Mesenchymal stem cell (in vitro differentiated cells and primary cell): ENCODE measurements around the gene ACP3.

ENCODE experiments used
- DNase-seq: peaks from one replicate; pipeline ENCODE4 v3.0.0-alpha.2; 2013
- H2AFZ ChIP-seq: one replicate; pipeline ENCODE4 v1.6.1; 2013; ENCODE audit warnings: low read depth, mild to moderate bottlenecking, control low read depth, inconsistent platforms, low read length, moderate library complexity
- H2AK5ac ChIP-seq: 2 replicates; pipeline ENCODE4 v1.6.1; 2013; ENCODE audit warnings: low read length, moderate library complexity, mild to moderate bottlenecking, inconsistent platforms; ENCODE audit not compliant: severe bottlenecking
- H2BK120ac ChIP-seq: one replicate; pipeline ENCODE4 v1.6.1; 2013; ENCODE audit warnings: low read depth, mild to moderate bottlenecking, inconsistent platforms, low read length, moderate library complexity
- H2BK12ac ChIP-seq, 2 experiments: one replicate each; pipeline ENCODE4 v1.6.1; 2013; ENCODE audit warnings: inconsistent platforms in 2 of 2, low read length in 2 of 2, mild to moderate bottlenecking in 2 of 2, moderate library complexity in 2 of 2, control low read depth in 1 of 2
- H2BK15ac ChIP-seq: one replicate; pipeline ENCODE4 v1.6.1; 2013; ENCODE audit warnings: mild to moderate bottlenecking, low read depth, inconsistent platforms; ENCODE audit not compliant: poor library complexity, severe bottlenecking
- H2BK5ac ChIP-seq: 2 replicates; pipeline ENCODE4 v1.6.1; 2013; ENCODE audit warnings: low read depth, mild to moderate bottlenecking, low read length, control low read depth, inconsistent platforms; ENCODE audit not compliant: poor library complexity, severe bottlenecking
- H3K14ac ChIP-seq, 2 experiments: one replicate each; pipeline ENCODE4 v1.6.1; 2013; ENCODE audit warnings: inconsistent platforms in 2 of 2, low read length in 2 of 2, control low read depth in 1 of 2, mild to moderate bottlenecking in 1 of 2, moderate library complexity in 1 of 2
- H3K18ac ChIP-seq, 2 experiments: one replicate each; pipeline ENCODE4 v1.6.1; 2013; ENCODE audit warnings: inconsistent platforms in 2 of 2, low read length in 2 of 2, control low read depth in 1 of 2, low read depth in 1 of 2, mild to moderate bottlenecking in 1 of 2
- H3K23ac ChIP-seq, 2 experiments: one replicate each; pipeline ENCODE4 v1.6.1; 2013; ENCODE audit warnings: inconsistent platforms in 2 of 2, low read length in 2 of 2, mild to moderate bottlenecking in 2 of 2, moderate library complexity in 2 of 2, control low read depth in 1 of 2
- H3K27ac ChIP-seq: 2 replicates; pipeline ENCODE4 v1.5.1; 2013; ENCODE audit warnings: mild to moderate bottlenecking, moderate library complexity, low read length, control low read depth, inconsistent platforms; ENCODE audit not compliant: poor library complexity, severe bottlenecking
- H3K27me3 ChIP-seq, 2 experiments: 2 replicates each; pipeline versions ENCODE4 v1.6.1 to v1.7.0; 2013; ENCODE audit warnings: low read length in 2 of 2, mild to moderate bottlenecking in 2 of 2, moderate library complexity in 2 of 2, control low read depth in 1 of 2, inconsistent platforms in 1 of 2; ENCODE audit not compliant: control insufficient read depth in 1 of 2, insufficient read depth in 1 of 2
- H3K36me3 ChIP-seq, 2 experiments: 2 replicates each; pipeline versions ENCODE4 v1.6.1 to v1.7.0; 2013; ENCODE audit warnings: low read length in 2 of 2, control low read depth in 1 of 2, inconsistent platforms in 1 of 2, low read depth in 1 of 2, mild to moderate bottlenecking in 1 of 2; ENCODE audit not compliant: insufficient read depth in 2 of 2, control insufficient read depth in 1 of 2
- H3K4ac ChIP-seq, 2 experiments: one replicate each; pipeline ENCODE4 v1.6.1; 2013; ENCODE audit warnings: inconsistent platforms in 2 of 2, low read length in 2 of 2, mild to moderate bottlenecking in 2 of 2, moderate library complexity in 2 of 2, control low read depth in 1 of 2, low read depth in 1 of 2
- H3K4me1 ChIP-seq: 2 replicates; pipeline ENCODE4 v1.6.1; 2013; ENCODE audit warnings: low read depth, low read length, control low read depth; ENCODE audit not compliant: control insufficient read depth, insufficient read depth
- H3K4me2 ChIP-seq: 2 replicates; pipeline ENCODE4 v1.6.1; 2013; ENCODE audit warnings: low read length, mild to moderate bottlenecking, inconsistent platforms; ENCODE audit not compliant: poor library complexity, severe bottlenecking
- H3K4me3 ChIP-seq, 2 experiments: 2 replicates each; pipeline versions ENCODE4 v1.5.1 to v1.7.0; 2013; ENCODE audit warnings: low read length in 2 of 2, mild to moderate bottlenecking in 2 of 2, control low read depth in 1 of 2, low read depth in 1 of 2; ENCODE audit not compliant: insufficient read depth in 1 of 2
- H3K79me1 ChIP-seq: replicated peaks from 2 replicates; pipeline ENCODE4 v1.6.1; 2013; ENCODE audit warnings: mild to moderate bottlenecking, control low read depth, low read length, inconsistent platforms; ENCODE audit not compliant: poor library complexity, severe bottlenecking
- H3K9ac ChIP-seq: 2 replicates; pipeline ENCODE4 v1.7.0; 2013; ENCODE audit warnings: mild to moderate bottlenecking, low read length, moderate library complexity
- H3K9me3 ChIP-seq: 2 replicates; pipeline ENCODE4 v1.7.0; 2013; ENCODE audit warnings: mild to moderate bottlenecking, low read length; ENCODE audit not compliant: control insufficient read depth
- H4K8ac ChIP-seq: one replicate; pipeline ENCODE4 v1.6.1; 2013; ENCODE audit warnings: inconsistent platforms, mild to moderate bottlenecking, low read length, moderate library complexity
- H4K91ac ChIP-seq: one replicate; pipeline ENCODE4 v1.6.1; 2013; ENCODE audit warnings: mild to moderate bottlenecking, low read length, inconsistent platforms
- WGBS: methylation state at CpG from one replicate; pipeline ENCODE4 v1.1.7; 2013; ENCODE audit warnings: mixed read lengths; 5-methylcytosine and 5-hydroxymethylcytosine counted together

ACP3 gene

DNA sequence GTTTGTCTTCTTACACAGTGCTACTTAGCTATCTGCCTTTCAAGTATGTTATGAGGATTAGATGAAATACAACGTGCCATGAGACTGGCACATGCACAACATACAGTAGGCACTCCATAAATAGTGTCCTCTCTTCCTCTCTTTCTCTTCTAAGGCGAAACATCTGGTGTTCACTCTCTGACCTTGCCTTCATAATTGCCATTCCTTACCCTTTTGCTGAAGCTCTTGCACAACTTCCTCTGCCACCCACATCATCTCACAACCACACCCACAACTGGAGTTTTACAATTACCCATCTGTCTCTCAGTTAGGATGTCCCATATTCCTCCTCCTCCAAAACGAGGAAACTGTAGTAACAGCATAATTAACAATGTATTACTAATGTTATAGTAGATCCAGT, 26.4 kb upstream of the ACP3 start:
- Histone ChIP-seq H3K18ac (no peak overlapping the region), H3K27ac (no peak overlapping the region), H3K36me3 (no peaks in the 10 kb centered on the region), H3K27me3 (no peaks in the 10 kb centered on the region), H2BK5ac (no peak overlapping the region), H2BK12ac (no peak overlapping the region), H2AK5ac (no peak overlapping the region), H3K4me3 (no peak overlapping the region), H3K4me2 (no peak overlapping the region), H2BK120ac (no peak overlapping the region), H2AFZ (no peak overlapping the region), H3K9ac (no peak overlapping the region), H3K9me3 (peaks cover 6% of the 10 kb centered on the region), H3K14ac (no peak overlapping the region), H4K8ac (no peak overlapping the region), H3K23ac (no peak overlapping the region), H2BK15ac (no peak overlapping the region), H3K79me1 (no peaks in the 10 kb centered on the region), H3K4me1 (no peaks in the 10 kb centered on the region), H3K4ac (no peak overlapping the region), H4K91ac (no peak overlapping the region)
- 74% methylated on average over 2 of the region's 3 CpGs for WGBS
- DNase-seq = peak; percentile 33

DNA sequence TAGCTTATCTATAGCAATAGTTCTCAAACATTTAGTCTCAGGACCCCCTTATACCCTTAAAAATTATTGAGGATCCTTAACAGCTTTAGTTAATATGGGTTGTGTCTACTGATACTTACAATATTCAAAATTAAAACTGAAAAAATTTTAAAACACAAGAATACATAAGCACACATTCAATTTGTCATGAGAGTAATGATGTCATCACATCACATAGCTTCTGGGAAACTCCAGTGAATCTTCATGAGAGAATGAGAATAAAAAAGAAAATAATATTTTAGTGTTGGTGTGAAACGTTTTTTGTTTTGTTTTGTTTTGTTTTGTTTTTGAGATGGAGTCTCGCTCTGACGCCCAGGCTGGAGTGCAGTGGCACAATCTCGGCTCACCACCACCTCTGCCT, 25.2 kb upstream of the ACP3 start:
- WGBS = 73% methylated on average over 4 of the region's 4 CpGs
- H3K79me1 ChIP-seq = no peaks in the 10 kb centered on the region

DNA sequence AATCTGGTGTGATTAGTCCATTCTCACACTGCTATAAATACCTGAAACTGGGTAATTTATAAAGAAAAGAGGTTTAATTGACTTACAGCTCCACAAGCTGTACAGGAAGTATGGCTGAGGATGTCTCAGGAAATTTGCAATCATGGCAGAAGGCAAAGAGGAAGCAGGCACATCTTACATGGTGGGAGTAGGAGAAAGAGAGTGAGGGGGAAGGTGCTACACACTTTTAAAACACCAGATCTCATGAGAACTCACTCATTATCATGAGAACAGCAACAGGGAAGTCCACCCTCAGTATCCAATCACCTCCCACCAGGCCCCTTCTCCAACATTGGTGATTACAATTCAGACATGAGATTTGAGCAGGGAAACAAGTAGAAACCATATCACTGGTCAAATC, 24.0 kb upstream of the ACP3 start:
- H3K9ac ChIP-seq = no peak overlapping the region
- no peak overlapping the region for H2BK120ac ChIP-seq
- H3K4me3 ChIP-seq = no peak overlapping the region
- H3K36me3 ChIP-seq = no peaks in the 10 kb centered on the region
- no peak overlapping the region for H3K14ac ChIP-seq
- no peak overlapping the region for H4K8ac ChIP-seq
- H3K4ac ChIP-seq = no peak overlapping the region
- no peak overlapping the region for H2AK5ac ChIP-seq
- no peaks in the 10 kb centered on the region for H3K27me3 ChIP-seq
- H2AFZ ChIP-seq = no peak overlapping the region
- H2BK12ac ChIP-seq = no peak overlapping the region
- H3K9me3 ChIP-seq = no peaks in the 10 kb centered on the region
- no peak for DNase-seq
- H2BK5ac ChIP-seq = no peak overlapping the region
- H3K79me1 ChIP-seq = no peaks in the 10 kb centered on the region
- H3K18ac ChIP-seq = no peak overlapping the region
- H3K23ac ChIP-seq = no peak overlapping the region
- no peak overlapping the region for H4K91ac ChIP-seq
- H2BK15ac ChIP-seq = no peak overlapping the region
- no peak overlapping the region for H3K4me2 ChIP-seq
- H3K4me1 ChIP-seq = no peaks in the 10 kb centered on the region
- H3K27ac ChIP-seq = no peak overlapping the region

More for the DNA sequence above, 25.2 kb upstream of the ACP3 start:
- no peak overlapping the region for H3K9ac ChIP-seq
- no peak overlapping the region for H4K91ac ChIP-seq
- H3K23ac ChIP-seq = no peak overlapping the region
- H3K4ac ChIP-seq = no peak overlapping the region
- H4K8ac ChIP-seq = no peak overlapping the region
- peaks cover 6% of the 10 kb centered on the region for H3K9me3 ChIP-seq
- no peak overlapping the region for H3K4me2 ChIP-seq
- DNase-seq = no peak
- no peak overlapping the region for H2AK5ac ChIP-seq
- no peak overlapping the region for H3K27ac ChIP-seq
- H2AFZ ChIP-seq = no peak overlapping the region
- no peak overlapping the region for H2BK15ac ChIP-seq
- H3K4me3 ChIP-seq = no peak overlapping the region
- no peak overlapping the region for H3K14ac ChIP-seq
- no peak overlapping the region for H2BK12ac ChIP-seq
- H2BK120ac ChIP-seq = no peak overlapping the region
- H3K18ac ChIP-seq = peak overlapping the region in 1 of 2 experiments; percentile 24
- no peak overlapping the region for H2BK5ac ChIP-seq
- H3K36me3 ChIP-seq = no peaks in the 10 kb centered on the region
- H3K27me3 ChIP-seq = no peaks in the 10 kb centered on the region
- no peaks in the 10 kb centered on the region for H3K4me1 ChIP-seq

DNA sequence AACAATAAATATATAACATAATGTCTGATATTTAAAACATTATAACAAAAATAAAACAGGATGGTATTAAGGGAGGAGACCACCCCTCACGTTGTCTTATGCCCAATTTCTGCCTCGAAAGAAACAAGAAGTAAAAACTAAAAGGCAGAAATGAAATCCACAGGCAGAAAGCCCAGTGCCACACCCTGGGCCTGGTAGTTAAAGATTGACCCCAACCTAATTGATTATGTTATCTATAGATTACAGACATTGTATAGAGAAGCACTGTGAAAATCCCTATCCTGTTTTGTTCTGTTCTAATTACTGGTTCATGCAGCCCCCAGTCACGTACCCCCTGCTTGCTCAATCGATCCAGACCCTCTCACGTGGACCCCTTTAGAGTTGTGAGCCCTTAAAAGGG, 22.3 kb upstream of the ACP3 start:
- Histone ChIP-seq H4K8ac (no peak overlapping the region), H3K4ac (no peak overlapping the region), H3K27me3 (no peaks in the 10 kb centered on the region), H3K36me3 (no peaks in the 10 kb centered on the region), H3K79me1 (no peaks in the 10 kb centered on the region), H3K14ac (no peak overlapping the region), H2AFZ (no peak overlapping the region), H3K18ac (no peak overlapping the region), H3K23ac (no peak overlapping the region), H2BK5ac (no peak overlapping the region), H3K4me2 (no peak overlapping the region), H2BK15ac (no peak overlapping the region), H3K9me3 (no peaks in the 10 kb centered on the region), H2AK5ac (no peak overlapping the region), H3K4me1 (no peaks in the 10 kb centered on the region), H3K4me3 (no peak overlapping the region), H3K9ac (no peak overlapping the region), H2BK12ac (no peak overlapping the region), H3K27ac (no peak overlapping the region), H4K91ac (no peak overlapping the region), H2BK120ac (no peak overlapping the region)
- 87% methylated on average over 3 of the region's 5 CpGs for WGBS
- DNase-seq = no peak
